SK-N-MC (cell line): ENCODE results near the gene ZEB2.

Experiments used
- EZH2 ChIP-seq: fragments of 200-600 bp; sonication (generic); IDR thresholded peaks from one replicate; pipeline ENCODE4 v1.6.1; 2017; ENCODE audit warnings: antibody characterized with exemption
- FOXP2 ChIP-seq: optimal IDR thresholded peaks from 2 replicates; pipeline ENCODE3; 2011; ENCODE audit warnings: mild to moderate bottlenecking, moderate library complexity; ENCODE audit not compliant: insufficient read depth; ENCODE audit errors: extremely low read length, control extremely low read depth
- POLR2AphosphoS5 ChIP-seq: IDR thresholded peaks from 2 replicates; pipeline ENCODE4 v1.6.1; 2012; ENCODE audit warnings: mild to moderate bottlenecking, low read depth, low read length, borderline replicate concordance

GRCh38 chr2:144460727-144461307 is 59.1 kb downstream of the ZEB2 start:
- TF ChIP-seq EZH2 = no peak
- no peak for TF ChIP-seq POLR2AphosphoS5
- TF ChIP-seq FOXP2 = no peak
